ENCODE results near the gene IGFBPL1. TPM values are rescaled to one million over a fixed set of nuclear protein-coding genes. Genes with fewer than 3 reads are reported as not detected.

IGFBPL1 gene
- total and polyA plus RNA-seq, 10 of the 15 experiments (the other 5 are each of a cell fraction or from before 2014, with no cell fraction given): 0.25 TPM; not detected in 9

- Histone ChIP-seq H3K36me3 (ENCODE audit: control insufficient read depth in 2 of 2, insufficient read depth in 2 of 2, low read length in 1 of 2) (no peaks in the 10 kb centered on the region), H3K9ac (ENCODE audit: control insufficient read depth, insufficient read depth, low read length) (no peak overlapping the region), H3K4me3 (no peak overlapping the region), H3K27ac (ENCODE audit: control insufficient read depth, insufficient read depth) (no peak overlapping the region), H3K4me2 (ENCODE audit: control insufficient read depth, insufficient read depth) (0 out of 2 replicates have a peak overlapping the region, but pooled peaks have one; percentile 5), H3K79me2 (ENCODE audit: control insufficient read depth, insufficient read depth, low read length) (no peaks in the 10 kb centered on the region), H3K9me3 (replicated peaks; ENCODE audit: control insufficient read depth, insufficient read depth, low read length) (no peaks in the 10 kb centered on the region), H4K20me1 (ENCODE audit: control insufficient read depth, insufficient read depth) (no peaks in the 10 kb centered on the region), H3K4me1 (ENCODE audit: control insufficient read depth, insufficient read depth, low read length) (no peaks in the 10 kb centered on the region), H2AFZ (ENCODE audit: control insufficient read depth, low read depth, low read length) (no peak overlapping the region; the same call in 1 of the 2 replicates), H3K27me3 (replicated peaks in 1 of 2; ENCODE audit: control insufficient read depth in 2 of 2, insufficient read depth in 2 of 2, low read length in 1 of 2) (no peaks in the 10 kb centered on the region)
- BruUV-seq (replicated peaks): no TSS peak
- FAIRE-seq: peak; percentile 82
- ChIA-PET SMC1A (ENCODE audit: uncharacterized antibody, unreplicated experiment) (interaction anchor here (0.8 to 4.9 kb wide), 9 partner anchors 10 to 771 kb away, joined by 3 to 35 read pairs (median 4); partner anchors contain the start of gene TOMM5), CTCF (interaction anchor here (0.6 to 10.7 kb wide), 13 partner anchors 9 to 460 kb away, joined by 3 to 120 read pairs (median 3); no protein-coding TSS in a partner anchor), POLR2A (no interaction called here), RAD21 (ENCODE audit: unreplicated experiment) (interaction anchor here (0.9 to 5.4 kb wide), 5 partner anchors 272 to 450 kb away, joined by 3 to 31 read pairs (median 6); no protein-coding TSS in a partner anchor)
- DNase-seq (ENCODE audit: low read depth, low spot score): peak; percentile 35
- whole genome bisulfite sequencing (ENCODE audit: insufficient coverage, insufficient replicate concordance, low lambda C conversion rate, missing lambda C conversion rate): 29% methylated on average over 21 of the region's 21 CpGs
- in situ Hi-C loops (cut with MboI) (loop anchor here (5.0 kb wide), 1 partner anchor 451 kb away; no protein-coding TSS in a partner anchor), intact Hi-C loops (cut with micrococcal nuclease; ENCODE audit: unreplicated experiment) (loop anchor here (1.0 to 2.0 kb wide), 4 partner anchors 275 to 616 kb away; partner anchors contain the start of gene SLC25A51)
- peak; percentile 86 for ATAC-seq
- TF ChIP-seq CTCF (IDR thresholded peaks at IDR 0.05 in 2 of 3, conservative IDR thresholded peaks at IDR 0.05 in 1 of 3; ENCODE audit: control insufficient read depth in 2 of 3, extremely low read depth in 1 of 3, insufficient read depth in 1 of 3, low read depth in 3 of 3, low read length in 3 of 3): peak; percentile 50 to 84 (median 57); a peak in 5 of 6 replicates
- TF ChIP-seq ZBTB40 (IDR thresholded peaks at IDR 0.05; ENCODE audit: borderline replicate concordance): no peak
- TF ChIP-seq NR2F1 (conservative IDR thresholded peaks at IDR 0.05): no peak
- peak; percentile 56; the same call in 1 of the 2 replicates for TF ChIP-seq RB1 (IDR thresholded peaks at IDR 0.05; ENCODE audit: borderline replicate concordance)
- no peak for TF ChIP-seq KDM1A (IDR thresholded peaks at IDR 0.05; ENCODE audit: borderline replicate concordance)
- TF ChIP-seq ESRRA (IDR thresholded peaks at IDR 0.05; ENCODE audit: low read length): no peak
- TF ChIP-seq E2F8 (IDR thresholded peaks at IDR 0.05; ENCODE audit: low read depth, partially characterized antibody): no peak
- no peak for TF ChIP-seq BCL3 (IDR thresholded peaks at IDR 0.05; ENCODE audit: borderline replicate concordance, insufficient read depth, low read depth, low read length, poor library complexity, severe bottlenecking)
- TF ChIP-seq CBX5 (IDR thresholded peaks at IDR 0.05; ENCODE audit: low read depth): no peak
- TF ChIP-seq SPI1 (IDR thresholded peaks at IDR 0.05; ENCODE audit: borderline replicate concordance, insufficient read depth, low read depth, low read length): no peak
- no peak for TF ChIP-seq ZNF217 (IDR thresholded peaks at IDR 0.05)
Measured at GRCh38 chr9:38362852-38363588, 61.2 kb downstream of the IGFBPL1 start.
